GM13977 (cell line): ENCODE data around the gene MCMBP.
"Not testable (repeated sequence)": the region's sequence is repeated elsewhere in the genome, so short reads cannot be mapped to it uniquely, and the experiment has no call there.

Experiments
- DNase-seq: peaks from one replicate; pipeline ENCODE4 v3.0.0; 2012; ENCODE audit warnings: low spot score
- in situ Hi-C: fragments of 300-500 bp; cut with MboI; formaldehyde crosslinking; loops from one replicate; pipeline ENCODE4 v1.12.0; 2022; ENCODE audit warnings: low sequenced_read_pairs, low pct_unique_long_range_greater_than_20kb, mixed read lengths, inconsistent platforms; ENCODE audit not compliant: unreplicated experiment
- TF ChIP-seq, protein P1 (sequence below): IDR thresholded peaks from 2 replicates; pipeline ENCODE4 v1.5.1; 2012; ENCODE audit warnings: mild to moderate bottlenecking, control low read depth; ENCODE audit not compliant: insufficient read depth; ENCODE audit errors: extremely low read depth, missing control alignments

Gene MCMBP, protein sequence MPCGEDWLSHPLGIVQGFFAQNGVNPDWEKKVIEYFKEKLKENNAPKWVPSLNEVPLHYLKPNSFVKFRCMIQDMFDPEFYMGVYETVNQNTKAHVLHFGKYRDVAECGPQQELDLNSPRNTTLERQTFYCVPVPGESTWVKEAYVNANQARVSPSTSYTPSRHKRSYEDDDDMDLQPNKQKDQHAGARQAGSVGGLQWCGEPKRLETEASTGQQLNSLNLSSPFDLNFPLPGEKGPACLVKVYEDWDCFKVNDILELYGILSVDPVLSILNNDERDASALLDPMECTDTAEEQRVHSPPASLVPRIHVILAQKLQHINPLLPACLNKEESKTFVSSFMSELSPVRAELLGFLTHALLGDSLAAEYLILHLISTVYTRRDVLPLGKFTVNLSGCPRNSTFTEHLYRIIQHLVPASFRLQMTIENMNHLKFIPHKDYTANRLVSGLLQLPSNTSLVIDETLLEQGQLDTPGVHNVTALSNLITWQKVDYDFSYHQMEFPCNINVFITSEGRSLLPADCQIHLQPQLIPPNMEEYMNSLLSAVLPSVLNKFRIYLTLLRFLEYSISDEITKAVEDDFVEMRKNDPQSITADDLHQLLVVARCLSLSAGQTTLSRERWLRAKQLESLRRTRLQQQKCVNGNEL

DNA sequence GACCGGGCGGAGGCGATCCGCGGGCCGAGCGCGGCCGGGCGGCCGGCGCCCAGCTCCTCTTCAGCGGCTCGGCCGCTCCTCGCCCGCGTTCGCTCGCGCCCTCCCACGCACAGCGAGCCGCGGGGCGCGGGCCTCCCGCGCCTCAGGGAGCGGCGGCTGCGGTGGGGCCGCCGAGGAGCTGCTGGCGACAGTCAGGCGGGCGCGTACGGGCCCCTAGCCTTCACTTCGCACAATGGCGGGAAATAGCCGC lies at the start of gene MCMBP:
MCMBP (minus strand) TSS at position 234 of the 250 bp plus-strand sequence. CDS start 259 bp downstream, outside the sequence.
- in situ Hi-C loops = no loop called here
- TF ChIP-seq, protein P1, sequence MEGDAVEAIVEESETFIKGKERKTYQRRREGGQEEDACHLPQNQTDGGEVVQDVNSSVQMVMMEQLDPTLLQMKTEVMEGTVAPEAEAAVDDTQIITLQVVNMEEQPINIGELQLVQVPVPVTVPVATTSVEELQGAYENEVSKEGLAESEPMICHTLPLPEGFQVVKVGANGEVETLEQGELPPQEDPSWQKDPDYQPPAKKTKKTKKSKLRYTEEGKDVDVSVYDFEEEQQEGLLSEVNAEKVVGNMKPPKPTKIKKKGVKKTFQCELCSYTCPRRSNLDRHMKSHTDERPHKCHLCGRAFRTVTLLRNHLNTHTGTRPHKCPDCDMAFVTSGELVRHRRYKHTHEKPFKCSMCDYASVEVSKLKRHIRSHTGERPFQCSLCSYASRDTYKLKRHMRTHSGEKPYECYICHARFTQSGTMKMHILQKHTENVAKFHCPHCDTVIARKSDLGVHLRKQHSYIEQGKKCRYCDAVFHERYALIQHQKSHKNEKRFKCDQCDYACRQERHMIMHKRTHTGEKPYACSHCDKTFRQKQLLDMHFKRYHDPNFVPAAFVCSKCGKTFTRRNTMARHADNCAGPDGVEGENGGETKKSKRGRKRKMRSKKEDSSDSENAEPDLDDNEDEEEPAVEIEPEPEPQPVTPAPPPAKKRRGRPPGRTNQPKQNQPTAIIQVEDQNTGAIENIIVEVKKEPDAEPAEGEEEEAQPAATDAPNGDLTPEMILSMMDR = no peak
- DNase-seq = no peak

DNA sequence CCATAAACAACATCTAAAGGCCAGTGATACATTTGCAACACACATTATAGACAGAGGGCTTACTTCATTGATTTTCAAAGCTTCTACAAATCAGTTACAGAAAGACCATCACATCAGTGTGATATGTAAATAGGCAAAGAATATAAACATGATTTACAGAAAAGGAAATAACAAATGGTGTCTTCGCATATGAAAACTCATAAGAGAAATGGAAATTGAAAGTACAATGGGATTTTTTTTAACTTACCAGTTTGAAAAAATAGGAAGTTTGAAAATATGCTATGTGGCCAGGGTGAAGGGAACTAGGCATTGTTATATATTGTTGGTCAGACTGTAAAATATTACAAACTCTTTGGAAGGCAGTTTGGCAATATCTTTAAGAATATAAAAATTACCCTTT lies 47.2 kb upstream of the MCMBP start:
- in situ Hi-C loops = no loop called here
- TF ChIP-seq, protein P1 = no peak
- DNase-seq = peak; percentile 13

DNA sequence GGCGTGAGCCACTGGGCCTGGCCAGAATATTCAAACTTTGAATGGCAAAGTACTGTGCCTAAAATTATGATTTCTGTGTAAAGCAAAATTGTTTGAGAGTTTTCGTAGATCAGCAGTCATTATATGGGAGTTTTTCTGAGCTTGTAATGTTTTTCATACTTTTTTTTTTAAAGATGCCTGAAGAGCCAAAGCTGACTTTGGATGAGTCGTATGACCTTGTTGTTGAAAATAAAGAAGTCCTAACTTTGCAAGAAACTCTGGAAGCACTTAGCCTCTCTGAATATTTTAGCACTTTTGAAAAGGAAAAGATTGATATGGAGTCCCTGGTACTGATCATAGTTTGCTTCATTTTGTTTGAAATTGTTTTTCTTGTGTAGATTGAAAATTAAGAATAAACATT lies 46.6 kb upstream of the MCMBP start:
- TF ChIP-seq, protein P1 = no peak
- in situ Hi-C loops = no loop called here
- no peak for DNase-seq

- TF ChIP-seq, protein P1 = no peak
- in situ Hi-C loops = no loop called here
- no peak for DNase-seq
These were observed 45.1 kb upstream of the MCMBP start for GRCh38 chr10:119917777-119918176.

DNA sequence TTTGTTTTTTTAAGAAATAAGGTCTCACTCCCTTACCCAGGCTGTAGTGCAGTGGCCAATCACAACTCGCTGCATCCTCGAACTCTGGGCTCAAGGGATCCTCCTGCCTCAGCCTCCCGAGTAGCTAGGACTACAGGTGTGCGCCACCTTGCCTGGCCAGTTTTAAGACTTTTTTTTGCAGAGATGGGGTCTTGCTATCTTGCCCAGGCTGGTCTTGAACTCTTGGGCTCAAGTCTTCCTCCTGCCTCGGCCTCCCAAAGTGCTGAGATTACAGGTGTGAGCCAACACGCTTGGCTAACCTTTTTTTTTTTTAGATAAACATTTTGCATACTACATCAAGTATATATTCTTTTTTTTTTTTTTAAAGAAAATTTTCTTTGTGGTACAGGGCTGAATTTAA lies 38.0 kb upstream of the MCMBP start:
- TF ChIP-seq, protein P1 = no peak
- in situ Hi-C loops = no loop called here
- DNase-seq = no peak

DNA sequence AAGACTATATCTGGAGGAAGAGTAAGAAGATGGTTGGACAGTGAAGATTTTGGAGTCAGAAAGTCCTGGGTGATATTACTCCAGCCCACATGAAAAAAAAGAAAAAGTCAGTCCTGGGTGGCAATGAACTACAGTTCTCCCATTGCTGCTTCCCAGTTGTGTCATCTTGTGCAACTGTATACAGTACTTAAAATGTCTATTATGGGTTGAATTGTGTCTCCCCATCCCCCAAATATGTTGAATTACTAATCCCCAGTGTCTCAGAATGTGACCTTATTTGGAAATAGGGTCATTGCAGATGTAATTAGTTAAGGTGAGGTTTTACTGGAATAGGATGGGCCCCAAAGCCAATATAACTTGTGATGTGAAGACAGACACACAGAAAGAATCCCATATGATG lies 35.5 kb upstream of the MCMBP start:
- no peak for DNase-seq
- TF ChIP-seq, protein P1 = no peak
- in situ Hi-C loops = no loop called here

GRCh38 chr10:119907695-119908094 lies 35.1 kb upstream of the MCMBP start:
- DNase-seq, in situ Hi-C loops: not testable (repeated sequence)
